Activated CD8-positive, alpha-beta memory T cell treated with anti-CD3 and anti-CD28 coated beads for 36 hours (primary cell): Measurements from ENCODE around the gene CPNE8. TPM values are rescaled to one million over a fixed set of nuclear protein-coding genes. Genes with fewer than 3 reads are reported as not detected.

Source experiments
- CTCF ChIA-PET: fragments of 350-600 bp; sonication (Branson Sonifier 250); formaldehyde crosslinking; loops from one replicate; lab custom pipeline; 2021; ENCODE audit warnings: antibody characterized with exemption; lab: Charles Lee
- POLR2A ChIA-PET: fragments of 350-600 bp; sonication (Branson Sonifier 250); formaldehyde crosslinking; loops from one replicate; lab custom pipeline; 2021; ENCODE audit warnings: antibody characterized with exemption; lab: Charles Lee
- total RNA-seq, 2 experiments: library from RNA; stranded (reverse); gene quantifications; one replicate each; pipeline ENCODE4 v1.2.3, GENCODE V29; 2021

Gene CPNE8
- 1 to 10 TPM; 3.6 to 5.6 TPM for total RNA-seq

DNA sequence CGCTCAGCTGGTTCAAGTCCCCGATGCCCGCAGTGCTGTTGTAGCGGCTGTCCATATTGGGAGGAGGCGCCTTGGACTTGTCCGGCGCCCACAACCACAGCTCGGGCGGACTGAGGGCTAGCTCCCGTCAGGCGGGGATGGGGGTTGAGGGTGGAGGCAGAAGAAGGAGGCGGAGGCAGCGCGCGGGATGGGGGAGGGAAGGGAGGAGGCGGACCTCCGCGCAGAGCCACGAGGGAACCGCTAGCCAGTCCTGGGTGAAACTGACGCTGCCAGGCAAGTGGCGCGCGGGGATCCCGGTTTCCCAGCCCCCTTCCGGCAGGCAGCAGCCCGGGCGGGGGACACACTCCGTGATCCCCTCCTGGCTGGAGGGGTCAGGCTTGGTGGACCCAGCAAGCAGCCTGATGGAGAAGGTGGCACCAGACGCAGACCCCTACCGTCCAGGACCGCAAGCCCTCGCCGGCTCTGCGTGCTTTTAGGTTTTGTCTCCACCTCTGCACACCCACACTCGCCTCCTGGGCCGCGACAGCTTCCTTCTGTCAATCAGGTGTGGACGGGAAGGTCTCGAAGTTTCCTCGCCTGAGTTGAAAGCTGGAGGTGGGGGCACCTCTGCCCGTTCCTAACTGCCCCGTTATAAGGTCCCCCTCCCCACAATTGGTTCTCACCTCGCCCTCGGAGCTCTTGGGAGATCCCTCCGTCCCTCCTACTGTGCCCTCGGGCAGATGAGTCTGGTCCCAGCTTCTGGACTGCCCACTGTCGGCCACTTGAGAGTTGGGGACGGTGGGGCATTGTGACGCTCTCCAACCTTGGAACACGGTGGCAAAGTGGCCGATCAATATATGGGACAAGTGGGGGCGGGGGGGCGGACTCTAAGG lies at the start of gene CPNE8:
Gene CPNE8 (minus strand): TSS at position 112 of the 872 bp plus-strand sequence. CDS start 57 bp downstream, at position 55.
- POLR2A ChIA-PET = interaction anchor here (1.0 to 1.5 kb wide), 2 partner anchors 11 to 134 kb away, joined by 3 to 4 read pairs; no protein-coding TSS in a partner anchor
- CTCF ChIA-PET = interaction anchor here (0.9 kb wide), 1 partner anchor 55 kb away, joined by 3 read pairs; no protein-coding TSS in a partner anchor

GRCh38 chr12:38954238-38954873 lies 49.0 kb upstream of the CPNE8 start:
- ChIA-PET POLR2A (no interaction called here), CTCF (no interaction called here)

GRCh38 chr12:38949363-38949762 lies 44.0 kb upstream of the CPNE8 start:
- CTCF ChIA-PET = no interaction called here
- POLR2A ChIA-PET = no interaction called here

DNA sequence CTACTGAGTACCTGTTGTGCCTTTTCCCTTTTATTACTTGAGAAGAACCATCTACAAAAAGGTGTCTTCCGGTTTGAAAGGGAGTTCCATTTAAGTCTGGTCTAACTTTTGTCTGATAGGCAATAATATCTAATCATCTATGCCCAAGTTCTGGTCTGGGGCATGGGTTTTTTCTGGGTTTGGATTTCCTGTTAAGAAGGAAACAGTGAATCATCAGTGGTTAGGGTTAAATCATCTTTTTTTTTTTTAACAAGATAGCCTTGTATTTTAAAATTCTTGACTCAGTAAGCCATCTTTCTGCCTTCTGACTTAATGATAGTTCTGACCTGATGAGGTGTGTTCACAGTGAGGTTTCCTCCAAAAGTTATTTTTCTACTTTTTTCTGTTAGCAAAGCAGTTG lies 29.3 kb upstream of the CPNE8 start:
- ChIA-PET POLR2A (no interaction called here), CTCF (no interaction called here)

DNA sequence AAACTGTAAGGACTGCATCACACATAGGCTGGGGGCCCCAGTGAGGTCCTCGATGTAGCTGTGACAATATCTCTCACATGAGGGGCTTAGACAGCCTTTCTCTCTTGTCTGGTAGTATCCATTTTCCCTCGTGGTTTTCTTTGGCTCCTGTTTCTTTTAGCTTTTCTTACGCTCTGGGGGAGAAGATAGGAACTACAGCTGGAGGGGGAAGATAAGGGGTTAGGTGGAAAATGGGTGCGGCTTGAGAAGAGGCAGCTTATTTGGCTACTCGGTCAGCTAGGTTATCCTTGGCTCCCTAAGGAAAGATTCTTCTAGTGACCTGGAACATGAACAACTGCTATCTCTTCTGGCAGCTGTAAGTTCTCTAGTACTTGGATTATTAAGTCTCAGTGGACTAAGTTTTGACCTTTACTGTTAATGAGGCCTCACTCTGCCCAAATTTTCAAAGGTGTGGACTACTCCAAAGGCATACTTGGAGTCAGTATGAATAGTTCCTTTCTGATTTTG lies 28.7 kb upstream of the CPNE8 start:
- POLR2A ChIA-PET = no interaction called here
- CTCF ChIA-PET = no interaction called here

GRCh38 chr12:38932320-38932719 lies 26.9 kb upstream of the CPNE8 start:
- ChIA-PET POLR2A (no interaction called here), CTCF (no interaction called here)

GRCh38 chr12:38931461-38931860 lies 26.1 kb upstream of the CPNE8 start:
- POLR2A ChIA-PET = no interaction called here

GRCh38 chr12:38930990-38931389 lies 25.6 kb upstream of the CPNE8 start:
- CTCF ChIA-PET = no interaction called here
- POLR2A ChIA-PET = no interaction called here

More at GRCh38 chr12:38931461-38931860, 26.1 kb upstream of the CPNE8 start:
- CTCF ChIA-PET = no interaction called here

DNA sequence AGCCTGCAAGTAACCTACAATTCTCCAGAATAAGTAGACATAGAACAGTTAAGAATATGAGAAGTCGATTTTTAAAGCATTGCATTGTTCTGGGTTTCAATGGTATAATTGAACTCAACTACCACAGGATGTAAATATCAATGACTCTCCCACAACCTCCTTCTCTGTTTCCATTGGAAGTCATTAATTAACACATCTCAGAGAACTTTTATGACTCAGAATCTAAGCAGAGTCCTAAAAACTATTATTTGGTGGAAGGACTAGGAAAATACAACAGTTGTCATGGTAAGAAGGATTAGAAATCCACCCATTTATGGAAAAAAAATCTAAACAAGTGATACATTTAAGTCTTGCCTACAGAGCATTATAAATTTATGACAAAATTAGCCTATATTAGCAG lies 21.1 kb upstream of the CPNE8 start:
- POLR2A ChIA-PET = no interaction called here
- CTCF ChIA-PET = no interaction called here

- CTCF ChIA-PET = interaction anchor here (0.9 kb wide), 1 partner anchor 183 kb away, joined by 3 read pairs; no protein-coding TSS in a partner anchor
- POLR2A ChIA-PET = interaction anchor here (0.5 kb wide), 1 partner anchor 185 kb away, joined by 4 read pairs; no protein-coding TSS in a partner anchor
These were observed 15.8 kb upstream of the CPNE8 start for GRCh38 chr12:38921025-38921677.

GRCh38 chr12:38919191-38919590 lies 13.8 kb upstream of the CPNE8 start:
- ChIA-PET POLR2A (no interaction called here), CTCF (no interaction called here)

GRCh38 chr12:38915429-38916182 lies 10.2 kb upstream of the CPNE8 start:
- CTCF ChIA-PET = no interaction called here
- POLR2A ChIA-PET = no interaction called here

DNA sequence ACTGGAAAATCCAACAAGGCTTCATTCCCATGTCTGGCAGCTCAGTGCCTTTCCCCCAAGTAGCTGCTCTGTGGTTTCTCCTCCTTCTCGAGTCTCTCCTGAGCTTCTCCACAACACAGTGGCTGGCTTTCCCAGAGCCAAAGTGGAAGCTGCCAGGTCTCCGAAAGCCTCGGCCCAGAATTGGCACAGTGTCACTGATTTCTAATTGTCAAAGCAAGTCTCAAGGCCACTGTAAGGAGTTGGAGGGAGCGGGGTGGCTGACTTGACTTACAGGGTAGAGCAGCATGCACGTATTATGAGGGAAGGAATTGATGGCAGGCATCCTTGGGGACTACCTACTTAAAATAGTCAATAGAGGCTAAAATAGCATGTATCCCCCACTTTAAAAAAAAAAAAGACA lies 6.7 kb upstream of the CPNE8 start:
- ChIA-PET CTCF (no interaction called here), POLR2A (no interaction called here)

DNA sequence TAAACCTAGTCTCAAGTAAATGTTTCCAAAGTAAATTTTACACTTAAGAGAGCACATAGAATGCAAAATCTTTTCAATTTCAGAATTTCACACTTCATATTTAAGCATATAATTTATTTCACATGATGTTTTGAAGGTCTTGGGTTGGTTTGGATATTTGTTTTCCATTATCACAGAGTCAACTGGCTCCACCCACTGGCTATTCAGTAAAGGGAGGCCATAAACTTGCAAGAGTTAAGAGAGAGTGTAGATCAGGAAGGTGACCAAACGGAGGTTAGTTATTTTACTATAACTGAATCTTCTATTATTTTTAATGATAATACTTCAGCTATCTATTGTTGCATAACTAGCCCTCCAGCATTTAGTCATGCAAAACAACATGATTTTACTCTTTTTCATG lies 6.2 kb upstream of the CPNE8 start:
- ChIA-PET CTCF (no interaction called here), POLR2A (no interaction called here)

- CTCF ChIA-PET = no interaction called here
- POLR2A ChIA-PET = no interaction called here
These were observed 2.0 kb upstream of the CPNE8 start for GRCh38 chr12:38907201-38907923.

DNA sequence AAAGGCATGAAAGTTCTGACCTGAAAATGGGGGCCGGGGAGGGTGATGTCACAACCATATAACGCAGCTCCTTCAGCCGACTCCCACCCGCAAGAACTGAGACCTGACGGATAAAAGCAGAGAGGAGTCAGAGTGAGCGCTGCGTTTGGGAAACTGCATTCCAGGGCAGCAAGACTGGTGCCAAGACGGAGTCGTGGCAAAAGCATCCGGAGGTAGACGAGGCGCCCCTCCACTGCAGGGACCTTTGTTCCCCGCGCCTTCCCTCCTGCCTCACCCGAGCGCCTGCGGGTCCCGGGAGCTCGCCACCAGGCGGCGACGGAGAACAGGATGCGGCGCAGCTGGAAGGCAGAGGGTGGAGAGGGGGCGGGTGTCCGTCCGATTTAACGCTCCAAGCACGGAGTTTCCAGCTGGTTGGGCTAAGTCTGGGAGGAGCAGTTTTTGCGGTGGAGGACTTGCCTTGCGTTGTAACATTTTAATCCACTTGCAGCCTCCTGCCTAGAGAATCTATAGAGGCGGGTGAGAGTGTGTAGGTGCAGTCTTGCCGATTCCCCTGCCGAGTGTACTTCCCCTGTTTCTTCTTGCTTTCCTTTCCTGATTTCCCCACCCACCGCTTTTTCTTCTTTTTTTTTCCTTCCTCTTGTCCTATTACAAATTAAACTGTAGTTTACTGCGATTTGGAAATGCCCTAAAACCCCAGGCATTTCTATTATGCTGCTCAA lies 1.2 kb upstream of the CPNE8 start:
- POLR2A ChIA-PET = interaction anchor here (1.5 kb wide), 1 partner anchor 12 kb away, joined by 4 read pairs; no protein-coding TSS in a partner anchor

DNA sequence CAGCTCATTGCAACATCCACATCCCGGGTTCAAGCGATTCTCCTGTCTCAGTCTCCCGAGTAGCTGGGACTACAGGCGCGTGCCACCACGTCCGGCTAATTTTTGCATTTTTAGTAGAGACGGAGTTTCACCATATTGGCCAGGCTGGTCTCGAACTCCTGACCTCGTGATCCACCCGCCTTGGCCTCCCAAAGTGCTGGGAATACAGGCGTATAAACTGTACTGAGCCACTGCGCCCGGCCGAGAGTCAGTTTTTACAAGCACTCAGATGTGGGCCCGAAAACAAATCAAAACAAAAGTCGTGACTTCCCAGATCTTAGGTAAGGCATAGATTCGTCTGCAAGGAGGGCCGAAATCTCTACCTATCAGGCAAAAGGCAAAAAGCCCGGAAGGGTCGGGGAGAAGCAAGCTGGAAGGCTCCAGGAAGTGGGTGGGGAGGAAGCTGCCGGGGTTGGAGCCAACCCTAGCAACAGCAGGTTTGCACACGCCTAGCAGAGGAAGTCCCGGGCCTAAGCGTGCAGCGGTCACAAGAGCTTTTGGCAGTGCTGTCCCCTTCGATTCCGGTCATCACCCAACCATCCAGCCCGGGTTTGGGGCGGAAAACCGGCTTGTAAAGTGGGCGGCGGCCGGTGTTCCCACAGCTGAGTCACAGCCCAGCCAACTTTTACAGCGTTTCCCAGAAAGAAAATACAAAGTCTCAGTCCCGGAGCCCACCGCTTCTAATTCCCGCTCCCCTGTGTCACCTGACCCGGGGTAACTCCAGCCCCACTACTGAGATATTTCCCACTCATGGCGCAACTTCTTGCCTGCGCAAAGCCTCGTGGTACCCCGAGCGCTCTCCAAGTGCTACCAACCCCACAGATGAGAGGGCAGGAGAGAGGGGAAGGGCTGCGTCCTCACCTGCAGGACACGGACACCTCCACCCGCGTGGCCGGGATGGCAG lies 583 bp downstream of the CPNE8 start:
- ChIA-PET CTCF (no interaction called here), POLR2A (interaction anchor here (1.0 kb wide), 1 partner anchor 133 kb away, joined by 3 read pairs; no protein-coding TSS in a partner anchor)

More for the DNA sequence above, 1.2 kb upstream of the CPNE8 start:
- CTCF ChIA-PET = no interaction called here
